K562 (cell line): ENCODE results near the gene PRTN3. TPM values are rescaled to one million over a fixed set of nuclear protein-coding genes. Genes with fewer than 3 reads are reported as not detected.

Experiments used
- ATAC-seq: fragments of 200-7000 bp; cut with Tn5 transposase; 3 replicates; pipeline ENCODE4 v1.9.1; 2020; ENCODE audit warnings: moderate library complexity
- BruUV-seq: library from RNA; stranded (reverse); fragments of 400-500 nt; replicated peaks from 2 replicates; lab custom pipeline; 2021; lab: Mats Ljungman, UMichigan
- CTCF ChIA-PET: fragments of 300-600 bp; formaldehyde crosslinking; extraction: SDS; loops from one replicate; lab custom pipeline; 2021; ENCODE audit warnings: low intra/inter-chr PET ratio; lab: Yijun Ruan, JAX
- POLR2A ChIA-PET: fragments of 300-600, 350-650 bp; sonication (Branson Sonifier 250); formaldehyde crosslinking; extraction: SDS; loops from one replicate; lab custom pipeline; 2021; ENCODE audit warnings: antibody characterized with exemption, inconsistent platforms; lab: Yijun Ruan, JAX
- DNase-seq, 4 experiments: peaks; one replicate each; pipeline versions ENCODE4 v3.0.0 to v3.0.0-alpha.2; 2011 to 2018; ENCODE audit warnings: low spot score in 3 of 4, mixed read lengths in 3 of 4; ENCODE audit errors: extremely low read depth in 1 of 4
- FAIRE-seq: peaks from 2 replicates; lab custom pipeline; 2011; peaks lifted over from hg19 to GRCh38; lab: Jason Lieb, UNC
- H2AFZ ChIP-seq: 2 replicates; pipeline ENCODE4 v1.6.0; 2011; ENCODE audit warnings: low read depth, low read length, control low read depth, inconsistent platforms
- H3K27ac ChIP-seq: fragments of 200-600 bp; 3 replicates; pipeline ENCODE4 v1.8.0; 2011; ENCODE audit warnings: low read depth, mild to moderate bottlenecking, control low read depth, inconsistent platforms, low read length, moderate library complexity, mixed read lengths; ENCODE audit errors: extremely low read depth
- H3K27me3 ChIP-seq, 2 experiments: fragments of 300-600 bp in 1 of 2; 2 replicates in 1 of 2; 3 replicates in 1 of 2; pipeline versions ENCODE4 v1.6.0 to v1.8.0; 2011; ENCODE audit warnings: inconsistent platforms in 2 of 2, low read length in 2 of 2, mild to moderate bottlenecking in 1 of 2, mixed read lengths in 1 of 2, moderate library complexity in 1 of 2; ENCODE audit not compliant: control insufficient read depth in 2 of 2, insufficient read depth in 2 of 2
- H3K36me3 ChIP-seq: fragments of 300-600 bp; 3 replicates; pipeline ENCODE4 v1.8.0; 2011; ENCODE audit warnings: mild to moderate bottlenecking, low read length, inconsistent platforms; ENCODE audit not compliant: control insufficient read depth, insufficient read depth
- H3K4me1 ChIP-seq, 2 experiments: fragments of 200-600 bp in 1 of 2; replicated peaks in 1 of 2; 2 replicates in 1 of 2; 3 replicates in 1 of 2; pipeline versions ENCODE4 v1.5.1 to v1.8.0; 2011; ENCODE audit warnings: inconsistent platforms in 2 of 2, low read length in 2 of 2, mild to moderate bottlenecking in 1 of 2, mixed read lengths in 1 of 2, moderate library complexity in 1 of 2; ENCODE audit not compliant: control insufficient read depth in 2 of 2, insufficient read depth in 2 of 2
- H3K4me2 ChIP-seq: 2 replicates; pipeline ENCODE4 v1.6.1; 2011; ENCODE audit warnings: low read length, control low read depth, inconsistent platforms, mixed read lengths; ENCODE audit not compliant: insufficient read depth
- H3K4me3 ChIP-seq: fragments of 200-600 bp; sonication (generic), shearing (Covaris generic); 2 replicates; pipeline ENCODE4 v1.5.1; 2016; ENCODE audit warnings: control low read depth, inconsistent platforms
- H3K79me2 ChIP-seq: fragments of 200-600 bp; 3 replicates; pipeline ENCODE4 v1.8.0; 2011; ENCODE audit warnings: low read length, inconsistent platforms; ENCODE audit not compliant: control insufficient read depth, insufficient read depth
- H3K9ac ChIP-seq, 2 experiments: 2 replicates each; pipeline versions ENCODE4 v1.6.0 to v1.6.1; 2011; ENCODE audit warnings: low read depth in 2 of 2, low read length in 2 of 2, control low read depth in 1 of 2, inconsistent platforms in 1 of 2, mild to moderate bottlenecking in 1 of 2, mixed read lengths in 1 of 2; ENCODE audit not compliant: insufficient read depth in 1 of 2
- H3K9me1 ChIP-seq: one replicate; pipeline ENCODE4 v1.6.0; 2011; ENCODE audit warnings: inconsistent platforms, mild to moderate bottlenecking, low read length, moderate library complexity; ENCODE audit not compliant: control insufficient read depth, insufficient read depth
- H3K9me3 ChIP-seq: replicated peaks from 2 replicates; pipeline ENCODE4 v1.5.1; 2011; ENCODE audit warnings: low read depth, low read length, inconsistent platforms; ENCODE audit not compliant: control insufficient read depth, insufficient read depth
- H4K20me1 ChIP-seq: replicated peaks from 2 replicates; pipeline ENCODE4 v1.6.1; 2011; ENCODE audit warnings: low read length, inconsistent platforms, mixed read lengths; ENCODE audit not compliant: control insufficient read depth, insufficient read depth
- FOXA3 ChIP-seq, 2 experiments: fragments of 450-650 bp in 1 of 2; sonication (generic) in 1 of 2; formaldehyde crosslinking; IDR thresholded peaks in 1 of 2; conservative IDR thresholded peaks in 1 of 2; 2 replicates each; pipeline versions ENCODE4 v1.4.0 to v1.8.0; 2020 to 2022; ENCODE audit warnings: mild to moderate bottlenecking in 2 of 2, missing genetic modification reagents in 1 of 2
- GATA2 ChIP-seq: sonication (generic); formaldehyde crosslinking; IDR thresholded peaks from 2 replicates; pipeline ENCODE4 v1.4.0; 2020; ENCODE audit warnings: mild to moderate bottlenecking, missing genetic modification reagents
- PHF8 ChIP-seq: fragments of 200-600 bp; sonication (generic); IDR thresholded peaks from 2 replicates; pipeline ENCODE4 v1.6.1; 2012; ENCODE audit warnings: mixed run types, mild to moderate bottlenecking, inconsistent platforms, low read length, moderate library complexity, borderline replicate concordance
- POLR2G ChIP-seq: fragments of 200-400 bp; formaldehyde crosslinking; IDR thresholded peaks from 2 replicates; pipeline ENCODE4 v1.6.1; 2017; ENCODE audit warnings: low read depth, mild to moderate bottlenecking, antibody characterized with exemption, low read length, moderate library complexity
- SRSF9 ChIP-seq: fragments of 200-400 bp; formaldehyde crosslinking; IDR thresholded peaks from 2 replicates; pipeline ENCODE4 v1.6.1; 2017; ENCODE audit warnings: low read depth, low read length, borderline replicate concordance
- XRCC4 ChIP-seq: IDR thresholded peaks from one replicate; pipeline ENCODE4 v1.6.1; 2011; ENCODE audit not compliant: insufficient read depth, insufficient read length; ENCODE audit errors: extremely low read depth
- ZNF263 ChIP-seq: sonication (generic); formaldehyde crosslinking; IDR thresholded peaks from 2 replicates; pipeline ENCODE4 v1.8.0; 2022; ENCODE audit warnings: mild to moderate bottlenecking, missing genetic modification reagents, borderline replicate concordance
- WGBS: fragments of 100-300 bp; shearing (Covaris generic); methylation state at CpG from one replicate; pipeline ENCODE4 v1.1.6; 2016; ENCODE audit warnings: low coverage, mixed read lengths; ENCODE audit not compliant: insufficient coverage; ENCODE audit errors: missing lambda C conversion rate; 5-methylcytosine and 5-hydroxymethylcytosine counted together
- in situ Hi-C: fragments of 300-500 bp; cut with MboI; formaldehyde crosslinking; loops from 4 replicates; pipeline ENCODE4 v1.15.0; 2018; ENCODE audit warnings: inconsistent platforms, mixed read lengths
- intact Hi-C: fragments of 100-400 bp; cut with micrococcal nuclease; formaldehyde crosslinking; loops from 2 replicates; pipeline ENCODE4 v1.14.2; 2022
- polyA plus RNA-seq, 8 experiments: library from polyadenylated mRNA; depleted of rRNA in 4 of 8; stranded (reverse) in 5 of 8; unstranded in 3 of 8; fragments of >200 nt; fragmentation: Nextera tagmentation in 2 of 8; fragmentation: Illumina TruSeq in 1 of 8; extraction: Ambion mirVana in 2 of 8; extraction: Trizol in 1 of 8; gene quantifications; 2 replicates each; pipeline versions ENCODE4 v1.2.1 to v1.2.3, GENCODE V29; 2011 to 2014; ENCODE audit warnings: inconsistent platforms in 1 of 8, missing spikeins in 1 of 8
- total RNA-seq, 7 experiments: library from RNA; depleted of rRNA in 6 of 7; stranded (reverse); fragments of >200 nt in 6 of 7; fragmentation: Illumina TruSeq in 2 of 7; extraction: Trizol in 2 of 7; gene quantifications; 2 replicates each; pipeline versions ENCODE4 v1.2.1 to v1.2.3, GENCODE V29; 2011 to 2021; ENCODE audit warnings: low replicate concordance in 1 of 7
- TF ChIP-seq, protein P1 (sequence below): conservative IDR thresholded peaks from 2 replicates; pipeline ENCODE4 v1.6.1; 2011; ENCODE audit warnings: low read depth, mild to moderate bottlenecking, low read length; ENCODE audit not compliant: control insufficient read depth
- TF ChIP-seq, protein P2 (sequence below): fragments of 450-650 bp; formaldehyde crosslinking; IDR thresholded peaks from 2 replicates; pipeline ENCODE4 v1.4.0; 2020; ENCODE audit warnings: mild to moderate bottlenecking
- TF ChIP-seq, protein P3 (sequence below): fragments of 200-800 bp; sonication (Bioruptor generic); IDR thresholded peaks from 2 replicates; pipeline ENCODE4 v1.6.1; 2017; ENCODE audit warnings: missing genetic modification characterization, missing compliant biosample characterization
- TF ChIP-seq, protein P4 (sequence below): sonication (generic); formaldehyde crosslinking; IDR thresholded peaks from 2 replicates; pipeline ENCODE4 v1.8.0; 2022; ENCODE audit warnings: missing genetic modification reagents, mild to moderate bottlenecking, moderate library complexity, borderline replicate concordance
- TF ChIP-seq, protein P5 (sequence below): sonication (generic); formaldehyde crosslinking; IDR thresholded peaks from 2 replicates; pipeline ENCODE4 v1.8.1; 2023; ENCODE audit warnings: mild to moderate bottlenecking, missing genetic modification reagents

The PRTN3 gene
- total and polyA plus RNA-seq, 9 of the 15 experiments (the other 6 are each of a cell fraction or from before 2014, with no cell fraction given) = 0.14 to 0.86 (median 0.43) TPM; not detected in 3

DNA sequence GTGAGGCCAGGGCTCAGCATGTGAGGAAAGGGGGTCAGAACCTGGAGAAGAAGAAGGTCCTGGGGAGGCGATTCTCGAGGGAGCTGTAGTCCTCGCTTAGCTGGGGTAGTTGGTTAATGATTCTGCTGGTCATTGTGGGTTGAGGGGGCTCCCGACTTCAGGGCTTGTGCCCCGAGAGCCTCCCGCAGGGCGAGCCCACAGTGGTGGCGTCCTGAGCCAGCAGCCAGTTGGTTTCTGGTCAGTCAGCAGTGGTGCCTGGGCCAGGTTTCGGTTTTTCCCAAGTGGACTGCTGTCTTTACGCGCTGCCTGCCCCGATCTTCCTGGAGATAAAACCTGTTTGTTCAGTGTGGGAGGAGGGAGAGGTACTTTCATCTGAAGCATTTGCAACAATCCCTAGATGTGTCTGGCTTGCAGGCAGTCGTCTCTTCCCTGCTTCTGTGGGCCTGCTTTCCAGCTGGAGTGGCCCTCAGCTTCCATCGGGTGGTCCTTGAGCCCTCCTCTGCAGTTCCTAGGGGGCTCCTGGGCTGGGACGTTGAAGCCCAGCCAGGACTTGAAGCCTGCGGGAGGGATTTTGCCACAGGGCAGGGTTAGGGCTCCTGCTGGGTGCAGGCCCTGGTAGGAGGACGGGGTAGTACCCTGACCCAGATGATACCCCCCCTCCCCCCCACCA lies 40.3 kb upstream of the PRTN3 start:
- DNase-seq (peak in 2 of 4 experiments; percentile 18 to 58), FAIRE-seq (peak; percentile 83), ATAC-seq (no peak)
- Histone ChIP-seq H3K4me3 (peak overlapping the region; percentile 99), H3K4me1 (peaks cover 22 to 82% of the 10 kb centered on the region in 2 experiments), H3K27me3 (no peaks in the 10 kb centered on the region), H3K4me2 (peak overlapping the region; percentile 85), H3K9me1 (peaks cover 16% of the 10 kb centered on the region), H3K9ac (peak overlapping the region; percentile 94 to 98), H3K9me3 (no peaks in the 10 kb centered on the region; the same call in 1 of the 2 replicates), H3K79me2 (peaks cover 92% of the 10 kb centered on the region), H4K20me1 (peaks cover 66% of the 10 kb centered on the region), H3K36me3 (peaks cover 74% of the 10 kb centered on the region), H2AFZ (no peak overlapping the region), H3K27ac (peak overlapping the region; percentile 98)
- WGBS = 30% methylated on average over 16 of the region's 17 CpGs
- ChIA-PET POLR2A (interaction anchor here (0.5 to 2.4 kb wide), 8 partner anchors 9 to 62 kb away, joined by 3 to 11 read pairs (median 3); partner anchors contain the start of gene AZU1), CTCF (no interaction called here)
- no TSS peak for BruUV-seq
- intact Hi-C loops = no loop called here
- in situ Hi-C loops = no loop called here
- TF ChIP-seq POLR2G = peak; percentile 65
- TF ChIP-seq, protein P1, sequence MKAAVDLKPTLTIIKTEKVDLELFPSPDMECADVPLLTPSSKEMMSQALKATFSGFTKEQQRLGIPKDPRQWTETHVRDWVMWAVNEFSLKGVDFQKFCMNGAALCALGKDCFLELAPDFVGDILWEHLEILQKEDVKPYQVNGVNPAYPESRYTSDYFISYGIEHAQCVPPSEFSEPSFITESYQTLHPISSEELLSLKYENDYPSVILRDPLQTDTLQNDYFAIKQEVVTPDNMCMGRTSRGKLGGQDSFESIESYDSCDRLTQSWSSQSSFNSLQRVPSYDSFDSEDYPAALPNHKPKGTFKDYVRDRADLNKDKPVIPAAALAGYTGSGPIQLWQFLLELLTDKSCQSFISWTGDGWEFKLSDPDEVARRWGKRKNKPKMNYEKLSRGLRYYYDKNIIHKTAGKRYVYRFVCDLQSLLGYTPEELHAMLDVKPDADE = 0 out of 2 replicates have a peak, but pooled peaks have one; percentile 57
- TF ChIP-seq ZNF263 (CRISPR knock-in tag) = peak; percentile 43; the same call in 1 of the 2 replicates
- TF ChIP-seq, protein P2, sequence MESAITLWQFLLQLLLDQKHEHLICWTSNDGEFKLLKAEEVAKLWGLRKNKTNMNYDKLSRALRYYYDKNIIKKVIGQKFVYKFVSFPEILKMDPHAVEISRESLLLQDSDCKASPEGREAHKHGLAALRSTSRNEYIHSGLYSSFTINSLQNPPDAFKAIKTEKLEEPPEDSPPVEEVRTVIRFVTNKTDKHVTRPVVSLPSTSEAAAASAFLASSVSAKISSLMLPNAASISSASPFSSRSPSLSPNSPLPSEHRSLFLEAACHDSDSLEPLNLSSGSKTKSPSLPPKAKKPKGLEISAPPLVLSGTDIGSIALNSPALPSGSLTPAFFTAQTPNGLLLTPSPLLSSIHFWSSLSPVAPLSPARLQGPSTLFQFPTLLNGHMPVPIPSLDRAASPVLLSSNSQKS (CRISPR knock-in tag) = no peak
- TF ChIP-seq, protein P3, sequence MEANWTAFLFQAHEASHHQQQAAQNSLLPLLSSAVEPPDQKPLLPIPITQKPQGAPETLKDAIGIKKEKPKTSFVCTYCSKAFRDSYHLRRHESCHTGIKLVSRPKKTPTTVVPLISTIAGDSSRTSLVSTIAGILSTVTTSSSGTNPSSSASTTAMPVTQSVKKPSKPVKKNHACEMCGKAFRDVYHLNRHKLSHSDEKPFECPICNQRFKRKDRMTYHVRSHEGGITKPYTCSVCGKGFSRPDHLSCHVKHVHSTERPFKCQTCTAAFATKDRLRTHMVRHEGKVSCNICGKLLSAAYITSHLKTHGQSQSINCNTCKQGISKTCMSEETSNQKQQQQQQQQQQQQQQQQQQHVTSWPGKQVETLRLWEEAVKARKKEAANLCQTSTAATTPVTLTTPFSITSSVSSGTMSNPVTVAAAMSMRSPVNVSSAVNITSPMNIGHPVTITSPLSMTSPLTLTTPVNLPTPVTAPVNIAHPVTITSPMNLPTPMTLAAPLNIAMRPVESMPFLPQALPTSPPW (CRISPR knock-in tag) = 0 out of 2 replicates have a peak, but pooled peaks have one; percentile 15
- TF ChIP-seq XRCC4 = no peak
- TF ChIP-seq PHF8 = no peak
- TF ChIP-seq, protein P4, sequence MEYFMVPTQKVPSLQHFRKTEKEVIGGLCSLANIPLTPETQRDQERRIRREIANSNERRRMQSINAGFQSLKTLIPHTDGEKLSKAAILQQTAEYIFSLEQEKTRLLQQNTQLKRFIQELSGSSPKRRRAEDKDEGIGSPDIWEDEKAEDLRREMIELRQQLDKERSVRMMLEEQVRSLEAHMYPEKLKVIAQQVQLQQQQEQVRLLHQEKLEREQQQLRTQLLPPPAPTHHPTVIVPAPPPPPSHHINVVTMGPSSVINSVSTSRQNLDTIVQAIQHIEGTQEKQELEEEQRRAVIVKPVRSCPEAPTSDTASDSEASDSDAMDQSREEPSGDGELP (CRISPR knock-in tag) = peak; percentile 46; the same call in 1 of the 2 replicates
- TF ChIP-seq SRSF9 = no peak
- TF ChIP-seq, protein P5, sequence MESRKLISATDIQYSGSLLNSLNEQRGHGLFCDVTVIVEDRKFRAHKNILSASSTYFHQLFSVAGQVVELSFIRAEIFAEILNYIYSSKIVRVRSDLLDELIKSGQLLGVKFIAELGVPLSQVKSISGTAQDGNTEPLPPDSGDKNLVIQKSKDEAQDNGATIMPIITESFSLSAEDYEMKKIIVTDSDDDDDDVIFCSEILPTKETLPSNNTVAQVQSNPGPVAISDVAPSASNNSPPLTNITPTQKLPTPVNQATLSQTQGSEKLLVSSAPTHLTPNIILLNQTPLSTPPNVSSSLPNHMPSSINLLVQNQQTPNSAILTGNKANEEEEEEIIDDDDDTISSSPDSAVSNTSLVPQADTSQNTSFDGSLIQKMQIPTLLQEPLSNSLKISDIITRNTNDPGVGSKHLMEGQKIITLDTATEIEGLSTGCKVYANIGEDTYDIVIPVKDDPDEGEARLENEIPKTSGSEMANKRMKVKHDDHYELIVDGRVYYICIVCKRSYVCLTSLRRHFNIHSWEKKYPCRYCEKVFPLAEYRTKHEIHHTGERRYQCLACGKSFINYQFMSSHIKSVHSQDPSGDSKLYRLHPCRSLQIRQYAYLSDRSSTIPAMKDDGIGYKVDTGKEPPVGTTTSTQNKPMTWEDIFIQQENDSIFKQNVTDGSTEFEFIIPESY (CRISPR knock-in tag) = no peak
- peak in 1 of 2 experiments; percentile 51; a peak in 1 of 4 replicates for TF ChIP-seq FOXA3 (CRISPR knock-in tag; conservative IDR thresholded peaks at IDR 0.05 in 1 of 2, IDR thresholded peaks at IDR 0.05 in 1 of 2)
- TF ChIP-seq GATA2 (CRISPR knock-in tag) = peak; percentile 58
